Right lobe of liver (tissue), 4 donors: Measurements from ENCODE around the gene SLC22A23.

Experiments used
- CTCF ChIP-seq, 4 donors: fragments of 200-600 bp in 3 of 4; fragments of 450-650 bp in 1 of 4; IDR thresholded peaks; one replicate each; pipeline versions ENCODE4 v1.5.1 to v1.8.0; 2016 to 2022; ENCODE audit warnings: antibody characterized with exemption in 4 of 4, mild to moderate bottlenecking in 2 of 4
- POLR2A ChIP-seq: fragments of 450-650 bp; IDR thresholded peaks from one replicate; pipeline ENCODE4 v1.6.1; 2017; ENCODE audit warnings: antibody characterized with exemption, mild to moderate bottlenecking
- donor health status: DM: no; HTN: no; CAD: no.
- donor health status: DM: no; HTN: no; CAD: no.
- donor health status: DM: no; HTN: yes; CAD: no.

- TF ChIP-seq CTCF (IDR thresholded peaks at IDR 0.05): no peak
- no peak for TF ChIP-seq POLR2A
Measured at GRCh38 chr6:3287976-3288707, 168.7 kb downstream of the SLC22A23 start.
